Mesenchymal stem cell (in vitro differentiated cells and primary cell): ENCODE measurements around the gene ZNF239.

Source experiments
- DNase-seq: peaks from one replicate; pipeline ENCODE4 v3.0.0-alpha.2; 2013
- H2AFZ ChIP-seq: one replicate; pipeline ENCODE4 v1.6.1; 2013; ENCODE audit warnings: low read depth, mild to moderate bottlenecking, control low read depth, inconsistent platforms, low read length, moderate library complexity
- H2AK5ac ChIP-seq: 2 replicates; pipeline ENCODE4 v1.6.1; 2013; ENCODE audit warnings: low read length, moderate library complexity, mild to moderate bottlenecking, inconsistent platforms; ENCODE audit not compliant: severe bottlenecking
- H2BK120ac ChIP-seq: one replicate; pipeline ENCODE4 v1.6.1; 2013; ENCODE audit warnings: low read depth, mild to moderate bottlenecking, inconsistent platforms, low read length, moderate library complexity
- H2BK12ac ChIP-seq, 2 experiments: one replicate each; pipeline ENCODE4 v1.6.1; 2013; ENCODE audit warnings: inconsistent platforms in 2 of 2, low read length in 2 of 2, mild to moderate bottlenecking in 2 of 2, moderate library complexity in 2 of 2, control low read depth in 1 of 2
- H2BK15ac ChIP-seq: one replicate; pipeline ENCODE4 v1.6.1; 2013; ENCODE audit warnings: mild to moderate bottlenecking, low read depth, inconsistent platforms; ENCODE audit not compliant: poor library complexity, severe bottlenecking
- H2BK5ac ChIP-seq: 2 replicates; pipeline ENCODE4 v1.6.1; 2013; ENCODE audit warnings: low read depth, mild to moderate bottlenecking, low read length, control low read depth, inconsistent platforms; ENCODE audit not compliant: poor library complexity, severe bottlenecking
- H3K14ac ChIP-seq, 2 experiments: one replicate each; pipeline ENCODE4 v1.6.1; 2013; ENCODE audit warnings: inconsistent platforms in 2 of 2, low read length in 2 of 2, control low read depth in 1 of 2, mild to moderate bottlenecking in 1 of 2, moderate library complexity in 1 of 2
- H3K18ac ChIP-seq, 2 experiments: one replicate each; pipeline ENCODE4 v1.6.1; 2013; ENCODE audit warnings: inconsistent platforms in 2 of 2, low read length in 2 of 2, control low read depth in 1 of 2, low read depth in 1 of 2, mild to moderate bottlenecking in 1 of 2
- H3K23ac ChIP-seq, 2 experiments: one replicate each; pipeline ENCODE4 v1.6.1; 2013; ENCODE audit warnings: inconsistent platforms in 2 of 2, low read length in 2 of 2, mild to moderate bottlenecking in 2 of 2, moderate library complexity in 2 of 2, control low read depth in 1 of 2
- H3K27ac ChIP-seq: 2 replicates; pipeline ENCODE4 v1.5.1; 2013; ENCODE audit warnings: mild to moderate bottlenecking, moderate library complexity, low read length, control low read depth, inconsistent platforms; ENCODE audit not compliant: poor library complexity, severe bottlenecking
- H3K27me3 ChIP-seq, 2 experiments: 2 replicates each; pipeline versions ENCODE4 v1.6.1 to v1.7.0; 2013; ENCODE audit warnings: low read length in 2 of 2, mild to moderate bottlenecking in 2 of 2, moderate library complexity in 2 of 2, control low read depth in 1 of 2, inconsistent platforms in 1 of 2; ENCODE audit not compliant: control insufficient read depth in 1 of 2, insufficient read depth in 1 of 2
- H3K36me3 ChIP-seq, 2 experiments: 2 replicates each; pipeline versions ENCODE4 v1.6.1 to v1.7.0; 2013; ENCODE audit warnings: low read length in 2 of 2, control low read depth in 1 of 2, inconsistent platforms in 1 of 2, low read depth in 1 of 2, mild to moderate bottlenecking in 1 of 2; ENCODE audit not compliant: insufficient read depth in 2 of 2, control insufficient read depth in 1 of 2
- H3K4ac ChIP-seq, 2 experiments: one replicate each; pipeline ENCODE4 v1.6.1; 2013; ENCODE audit warnings: inconsistent platforms in 2 of 2, low read length in 2 of 2, mild to moderate bottlenecking in 2 of 2, moderate library complexity in 2 of 2, control low read depth in 1 of 2, low read depth in 1 of 2
- H3K4me1 ChIP-seq: 2 replicates; pipeline ENCODE4 v1.6.1; 2013; ENCODE audit warnings: low read depth, low read length, control low read depth; ENCODE audit not compliant: control insufficient read depth, insufficient read depth
- H3K4me2 ChIP-seq: 2 replicates; pipeline ENCODE4 v1.6.1; 2013; ENCODE audit warnings: low read length, mild to moderate bottlenecking, inconsistent platforms; ENCODE audit not compliant: poor library complexity, severe bottlenecking
- H3K4me3 ChIP-seq, 2 experiments: 2 replicates each; pipeline versions ENCODE4 v1.5.1 to v1.7.0; 2013; ENCODE audit warnings: low read length in 2 of 2, mild to moderate bottlenecking in 2 of 2, control low read depth in 1 of 2, low read depth in 1 of 2; ENCODE audit not compliant: insufficient read depth in 1 of 2
- H3K79me1 ChIP-seq: replicated peaks from 2 replicates; pipeline ENCODE4 v1.6.1; 2013; ENCODE audit warnings: mild to moderate bottlenecking, control low read depth, low read length, inconsistent platforms; ENCODE audit not compliant: poor library complexity, severe bottlenecking
- H3K9ac ChIP-seq: 2 replicates; pipeline ENCODE4 v1.7.0; 2013; ENCODE audit warnings: mild to moderate bottlenecking, low read length, moderate library complexity
- H3K9me3 ChIP-seq: 2 replicates; pipeline ENCODE4 v1.7.0; 2013; ENCODE audit warnings: mild to moderate bottlenecking, low read length; ENCODE audit not compliant: control insufficient read depth
- H4K8ac ChIP-seq: one replicate; pipeline ENCODE4 v1.6.1; 2013; ENCODE audit warnings: inconsistent platforms, mild to moderate bottlenecking, low read length, moderate library complexity
- H4K91ac ChIP-seq: one replicate; pipeline ENCODE4 v1.6.1; 2013; ENCODE audit warnings: mild to moderate bottlenecking, low read length, inconsistent platforms
- WGBS: methylation state at CpG from one replicate; pipeline ENCODE4 v1.1.7; 2013; ENCODE audit warnings: mixed read lengths; 5-methylcytosine and 5-hydroxymethylcytosine counted together

Gene ZNF239

DNA sequence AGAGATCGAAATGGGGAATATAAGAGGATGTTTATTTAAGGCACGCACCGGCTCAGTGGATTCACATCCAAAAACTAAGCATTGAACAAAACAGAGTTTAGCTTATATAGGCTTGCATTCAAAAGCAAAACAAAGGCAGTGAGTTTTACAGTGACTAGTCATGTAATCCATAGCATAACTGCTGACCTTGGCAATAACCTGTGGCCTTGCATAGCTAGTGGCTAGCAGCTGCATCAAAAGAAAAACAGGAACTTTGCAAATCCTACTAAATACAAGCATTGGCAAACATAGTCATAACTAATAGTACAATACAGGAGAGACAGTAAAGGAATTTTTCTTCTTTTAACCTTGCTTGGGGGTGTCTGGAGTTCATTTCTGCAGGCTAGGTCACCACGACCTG, 22.1 kb upstream of the ZNF239 start:
- H2BK15ac ChIP-seq, result no peak overlapping the region
- no peaks in the 10 kb centered on the region for H3K36me3 ChIP-seq
- H3K9me3 ChIP-seq, result peaks cover 8% of the 10 kb centered on the region
- H4K8ac ChIP-seq, result no peak overlapping the region
- no peak overlapping the region for H2AFZ ChIP-seq
- no peaks in the 10 kb centered on the region for H3K79me1 ChIP-seq
- 83% methylated on average over 1 of the region's 4 CpGs for WGBS
- no peak overlapping the region for H4K91ac ChIP-seq
- no peaks in the 10 kb centered on the region for H3K27me3 ChIP-seq
- peaks cover 5% of the 10 kb centered on the region for H3K4me1 ChIP-seq
- no peak overlapping the region for H3K18ac ChIP-seq
- no peak overlapping the region for H3K23ac ChIP-seq
- DNase-seq, result no peak
- H2BK120ac ChIP-seq, result no peak overlapping the region
- no peak overlapping the region for H3K4me2 ChIP-seq
- no peak overlapping the region for H3K4me3 ChIP-seq
- no peak overlapping the region for H2BK5ac ChIP-seq
- no peak overlapping the region for H3K9ac ChIP-seq
- H3K27ac ChIP-seq, result no peak overlapping the region
- H2BK12ac ChIP-seq, result no peak overlapping the region
- no peak overlapping the region for H3K14ac ChIP-seq
- H3K4ac ChIP-seq, result no peak overlapping the region
- H2AK5ac ChIP-seq, result no peak overlapping the region

DNA sequence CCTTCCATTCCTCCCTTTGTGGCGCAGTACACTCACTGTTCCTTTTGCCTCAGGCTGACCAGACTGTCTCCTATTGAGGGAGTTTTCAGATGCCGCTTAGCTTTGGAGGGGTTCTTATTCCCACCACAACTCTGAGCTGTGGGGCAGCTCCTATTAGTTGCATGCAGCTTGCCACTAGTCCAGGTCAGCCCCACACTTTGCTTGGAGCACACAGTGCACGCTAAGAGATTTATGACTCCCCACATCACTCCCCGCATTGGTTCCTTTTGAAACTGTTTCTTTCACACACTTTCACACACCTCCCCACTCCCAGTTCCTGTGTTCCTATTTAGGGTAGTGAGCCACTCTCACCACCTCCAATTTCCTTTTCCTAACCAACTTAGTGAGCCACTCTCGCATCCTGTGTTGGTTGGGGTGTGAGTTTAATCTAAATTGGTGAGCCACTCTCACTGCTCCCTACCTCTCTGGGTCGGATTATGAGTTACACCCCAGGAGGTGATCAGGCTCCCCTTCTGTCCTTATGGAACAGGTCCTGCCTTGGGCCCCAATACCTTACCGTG, 21.4 kb upstream of the ZNF239 start:
- Histone ChIP-seq H2BK15ac (no peak overlapping the region), H3K79me1 (no peaks in the 10 kb centered on the region), H3K23ac (no peak overlapping the region), H4K91ac (no peak overlapping the region), H4K8ac (peak overlapping the region; percentile 42), H2AFZ (no peak overlapping the region), H3K4me3 (peak overlapping the region in 1 of 2 experiments; percentile 69), H3K27ac (no peak overlapping the region), H2BK5ac (no peak overlapping the region), H3K4me1 (peaks cover 5% of the 10 kb centered on the region), H3K36me3 (no peaks in the 10 kb centered on the region), H3K9me3 (peaks cover 15% of the 10 kb centered on the region), H3K9ac (peak overlapping the region; percentile 67), H3K4me2 (no peak overlapping the region), H2BK12ac (no peak overlapping the region), H2BK120ac (no peak overlapping the region), H3K18ac (no peak overlapping the region), H2AK5ac (no peak overlapping the region), H3K14ac (no peak overlapping the region), H3K27me3 (no peaks in the 10 kb centered on the region), H3K4ac (no peak overlapping the region)
- DNase-seq, result no peak
- WGBS, result 76% methylated on average over 6 of the region's 7 CpGs

DNA sequence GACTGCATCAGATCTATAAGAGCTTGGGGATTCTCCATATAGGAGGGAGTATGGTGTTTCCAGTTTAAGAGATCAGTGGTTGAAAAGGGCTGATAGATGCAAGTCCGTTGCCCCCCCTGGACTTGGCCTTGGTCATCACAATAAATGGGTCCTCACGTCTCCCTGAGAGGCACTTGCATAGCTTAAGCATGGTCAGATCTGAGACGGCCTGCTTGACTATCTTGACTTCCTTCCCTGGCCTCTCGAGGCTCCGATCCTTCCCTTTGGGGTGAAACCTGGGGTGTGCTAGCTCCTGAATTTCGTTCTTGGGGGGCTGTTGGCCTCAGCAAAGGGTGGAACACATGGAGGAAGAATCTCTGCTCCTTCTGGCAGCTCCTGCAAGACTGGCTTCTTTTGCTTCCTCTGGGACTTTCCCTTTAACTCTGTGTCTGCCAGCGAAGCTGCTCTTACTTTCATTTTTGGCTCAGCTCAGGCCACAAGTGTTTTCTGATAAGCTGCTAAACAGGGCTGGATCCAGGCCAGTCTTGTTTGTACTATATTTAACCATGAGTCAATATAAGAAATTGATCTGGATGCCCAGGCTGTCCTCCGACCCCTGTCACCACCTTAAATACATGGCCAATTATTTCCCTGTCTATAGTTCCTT, 20.7 kb upstream of the ZNF239 start:
- Histone ChIP-seq H3K4me1 (peaks cover 5% of the 10 kb centered on the region), H3K4me3 (peak overlapping the region in 1 of 2 experiments; percentile 69), H2AK5ac (no peak overlapping the region), H3K36me3 (no peaks in the 10 kb centered on the region), H3K27ac (no peak overlapping the region), H4K8ac (peak overlapping the region; percentile 91), H2BK120ac (no peak overlapping the region), H2BK5ac (no peak overlapping the region), H2BK12ac (no peak overlapping the region), H4K91ac (no peak overlapping the region), H3K27me3 (peaks cover 0 to 1% of the 10 kb centered on the region in 2 experiments), H3K9me3 (peaks cover 17% of the 10 kb centered on the region), H3K18ac (peak overlapping the region in 1 of 2 experiments; percentile 71), H3K79me1 (no peaks in the 10 kb centered on the region), H3K14ac (peak overlapping the region in 1 of 2 experiments; percentile 31), H3K9ac (peak overlapping the region; percentile 67), H2AFZ (peak overlapping the region; percentile 16), H2BK15ac (no peak overlapping the region), H3K4ac (no peak overlapping the region), H3K23ac (no peak overlapping the region), H3K4me2 (no peak overlapping the region)
- peak; percentile 71 for DNase-seq
- WGBS, result 49% methylated on average over 8 of the region's 8 CpGs

DNA sequence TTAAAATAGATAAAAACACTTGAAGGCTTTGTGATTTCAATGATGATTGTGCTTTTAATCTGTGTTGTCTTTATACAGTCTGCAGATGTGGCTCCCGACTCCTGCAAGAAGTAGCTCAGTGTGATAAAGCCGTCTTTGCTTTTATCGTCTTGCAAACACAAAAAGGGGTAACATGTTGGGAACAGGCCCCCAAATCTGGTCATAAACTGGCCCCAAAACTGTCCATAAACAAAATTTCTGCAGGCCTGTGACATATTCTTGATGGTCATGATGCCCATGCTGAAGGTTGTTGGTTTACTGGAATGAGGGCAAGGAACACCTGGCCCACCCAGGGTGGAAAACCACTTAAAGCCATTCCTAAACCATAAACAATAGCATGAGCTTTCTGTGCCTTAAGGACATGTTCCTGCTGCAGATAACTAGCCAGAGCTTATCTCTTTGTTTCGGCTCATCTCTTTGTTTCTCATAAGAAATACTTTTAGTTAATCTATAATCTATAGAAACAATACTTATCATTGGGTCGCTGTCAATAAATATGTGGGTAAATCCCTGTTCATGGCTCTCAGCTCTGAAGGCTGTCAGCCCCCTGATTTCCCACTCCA, 17.0 kb upstream of the ZNF239 start:
- no peak overlapping the region for H2AFZ ChIP-seq
- no peak overlapping the region for H2BK120ac ChIP-seq
- H3K27ac ChIP-seq, result no peak overlapping the region
- no peak overlapping the region for H2BK5ac ChIP-seq
- no peaks in the 10 kb centered on the region for H3K79me1 ChIP-seq
- no peak overlapping the region for H3K14ac ChIP-seq
- H3K18ac ChIP-seq, result no peak overlapping the region
- H4K91ac ChIP-seq, result no peak overlapping the region
- H3K4me3 ChIP-seq, result no peak overlapping the region
- peaks cover 17% of the 10 kb centered on the region for H3K9me3 ChIP-seq
- H3K23ac ChIP-seq, result no peak overlapping the region
- no peak overlapping the region for H3K4me2 ChIP-seq
- H3K4me1 ChIP-seq, result peaks cover 3% of the 10 kb centered on the region
- H3K9ac ChIP-seq, result no peak overlapping the region
- peaks cover 0 to 4% of the 10 kb centered on the region in 2 experiments for H3K27me3 ChIP-seq
- no peaks in the 10 kb centered on the region for H3K36me3 ChIP-seq
- no peak overlapping the region for H2BK15ac ChIP-seq
- H2AK5ac ChIP-seq, result no peak overlapping the region
- no peak overlapping the region for H2BK12ac ChIP-seq
- DNase-seq, result no peak
- WGBS, result 56% methylated on average over 4 of the region's 5 CpGs
- H3K4ac ChIP-seq, result no peak overlapping the region
- no peak overlapping the region for H4K8ac ChIP-seq
